ENCODE data around the gene SOX15. TPM values are rescaled to one million over a fixed set of nuclear protein-coding genes. Genes with fewer than 3 reads are reported as not detected.

The SOX15 gene
- total and polyA plus RNA-seq, 2 of the 13 experiments (the other 11 are each of a cell fraction or from before 2014, with no cell fraction given), result 0.07 to 0.18 TPM

DNA sequence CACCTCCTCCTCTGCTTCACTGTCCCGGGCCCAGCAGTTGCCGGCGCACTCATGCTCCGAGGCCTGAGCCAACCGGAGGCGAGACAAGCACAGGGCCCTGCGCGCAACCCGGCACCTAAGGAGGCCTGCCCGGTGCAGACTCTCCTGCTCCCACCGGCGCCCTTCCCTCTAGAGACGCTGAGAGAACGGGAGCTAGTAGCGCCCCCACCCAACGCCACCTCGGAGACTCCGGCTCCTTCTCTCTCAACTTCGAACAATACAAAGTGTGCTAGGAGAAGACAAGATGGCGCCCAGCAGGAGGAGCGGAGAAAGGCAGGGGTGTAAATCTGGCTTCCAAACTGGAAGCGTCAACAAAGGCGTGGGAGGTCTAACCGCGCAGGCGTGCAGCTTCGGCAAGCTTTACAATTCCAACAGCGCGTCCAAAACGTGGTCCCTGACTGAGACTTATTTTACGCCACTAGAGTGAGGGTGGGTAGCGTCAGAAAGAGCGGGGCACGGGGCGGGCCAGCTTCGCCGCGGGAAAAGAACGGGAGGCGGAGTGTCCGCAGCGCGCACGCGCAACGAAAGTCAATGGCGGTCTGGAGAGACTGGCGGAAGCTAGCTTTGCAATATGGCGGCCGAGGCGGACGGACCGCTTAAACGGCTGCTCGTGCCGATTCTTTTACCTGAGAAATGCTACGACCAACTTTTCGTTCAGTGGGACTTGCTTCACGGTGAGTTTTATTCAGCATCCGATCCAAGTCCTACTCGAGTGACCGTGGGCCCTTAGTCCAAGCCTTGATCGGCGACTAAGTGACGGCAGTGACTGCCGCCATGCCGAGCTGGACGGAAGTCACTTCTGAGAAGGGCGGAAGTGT lies 6.4 kb downstream of the SOX15 start, which contains the start of gene MPDU1:
Gene MPDU1 (plus strand): TSS at position 600 of the 857 bp plus-strand sequence. CDS start 11 bp downstream, at position 611.
- intact Hi-C loops (cut with micrococcal nuclease; ENCODE audit: unreplicated experiment) (loop anchor here (1.0 kb wide), 1 partner anchor 31 kb away; the partner anchor contains the start of gene FXR2), in situ Hi-C loops (cut with HindIII; ENCODE audit: extremely low pct_ligation_motif_present, low pct_unique_long_range_greater_than_20kb) (no loop called here)
- H3K36me3 ChIP-seq (replicated peaks in 1 of 2; ENCODE audit: control insufficient read depth in 1 of 2, insufficient read depth in 2 of 2, low read length in 2 of 2), result peaks cover 2 to 21% of the 10 kb centered on the region in 2 experiments; a peak in 4 of 5 replicates
- H4K20me1 ChIP-seq (ENCODE audit: insufficient read depth, low read length), result peaks cover 9% of the 10 kb centered on the region
- TSS peak; percentile 90 for BruUV-seq (replicated peaks)
- FAIRE-seq (peak; percentile 8), DNase-seq (ENCODE audit: low spot score) (peak; percentile 81), ATAC-seq (peak; percentile 22)
- peak within 1 kb of the TSS; percentile 96 for H3K27ac ChIP-seq (ENCODE audit: extremely low read length, insufficient read depth, low read length)
- ChIA-PET POLR2A (interaction anchor here (0.6 to 4.5 kb wide), 24 partner anchors 9 to 259 kb away, joined by 3 to 89 read pairs (median 5); partner anchors contain the start of genes ATP1B2, FXR2, SAT2 and SENP3), CTCF (ENCODE audit: low intra/inter-chr PET ratio, low total read pairs) (no interaction called here)
- H3K9ac ChIP-seq (ENCODE audit: insufficient read depth, low read depth, low read length), result peak within 1 kb of the TSS; percentile 97
- no peaks in the 10 kb centered on the region; a peak in 1 of 5 replicates for H3K27me3 ChIP-seq (ENCODE audit: control insufficient read depth in 1 of 2, insufficient read depth in 2 of 2, low read length in 2 of 2)
- no peaks in the 10 kb centered on the region for H3K9me3 ChIP-seq (ENCODE audit: low read length)
- peak within 1 kb of the TSS; percentile 90 for H2AFZ ChIP-seq (ENCODE audit: low read length)
- peak within 1 kb of the TSS; percentile 92 for H3K4me2 ChIP-seq (ENCODE audit: low read depth, low read length)
- peaks cover 25% of the 10 kb centered on the region for H3K79me2 ChIP-seq (ENCODE audit: insufficient read depth, low read length)
- peak within 1 kb of the TSS; percentile 73 to 83 (median 77) for H3K4me3 ChIP-seq (replicated peaks in 1 of 3; ENCODE audit: insufficient read depth in 1 of 3, low read depth in 2 of 3, low read length in 3 of 3)
- 32% methylated on average over 60 of the region's 69 CpGs for WGBS (ENCODE audit: low lambda C conversion rate)
- peaks cover 55% of the 10 kb centered on the region for H3K4me1 ChIP-seq (ENCODE audit: insufficient read depth, low read length)
- TF ChIP-seq ONECUT2 (CRISPR knock-in tag; IDR thresholded peaks at IDR 0.05) (no peak), ZNF75D (CRISPR knock-in tag; IDR thresholded peaks at IDR 0.05; ENCODE audit: borderline replicate concordance) (no peak), GLI4 (CRISPR knock-in tag; IDR thresholded peaks at IDR 0.05; ENCODE audit: borderline replicate concordance) (no peak), ZNF317 (CRISPR knock-in tag; IDR thresholded peaks at IDR 0.05) (0 out of 2 replicates have a peak, but pooled peaks have one; percentile 23), GATA4 (IDR thresholded peaks at IDR 0.05; ENCODE audit: borderline replicate concordance, low read depth) (no peak), HOXA3 (CRISPR knock-in tag; IDR thresholded peaks at IDR 0.05) (peak; percentile 99), SMARCC2 (IDR thresholded peaks at IDR 0.05) (no peak), ZNF260 (CRISPR knock-in tag; IDR thresholded peaks at IDR 0.05; ENCODE audit: borderline replicate concordance, low read depth) (no peak), CBX1 (IDR thresholded peaks at IDR 0.05; ENCODE audit: low read depth) (no peak), U2AF2 (IDR thresholded peaks at IDR 0.05; ENCODE audit: low read depth, low read length) (no peak), EHMT2 (IDR thresholded peaks at IDR 0.05; ENCODE audit: borderline replicate concordance, low read depth, low read length) (no peak), RBAK (CRISPR knock-in tag; IDR thresholded peaks at IDR 0.05) (no peak), ZNF20 (CRISPR knock-in tag; IDR thresholded peaks at IDR 0.05) (no peak), TAF15 (IDR thresholded peaks at IDR 0.05; ENCODE audit: low read depth, low read length, poor library complexity, severe bottlenecking) (no peak), ZNF382 (CRISPR knock-in tag; IDR thresholded peaks at IDR 0.05; ENCODE audit: borderline replicate concordance) (no peak), RORA (CRISPR knock-in tag; IDR thresholded peaks at IDR 0.05) (no peak)
- TF ChIP-seq, protein P1, sequence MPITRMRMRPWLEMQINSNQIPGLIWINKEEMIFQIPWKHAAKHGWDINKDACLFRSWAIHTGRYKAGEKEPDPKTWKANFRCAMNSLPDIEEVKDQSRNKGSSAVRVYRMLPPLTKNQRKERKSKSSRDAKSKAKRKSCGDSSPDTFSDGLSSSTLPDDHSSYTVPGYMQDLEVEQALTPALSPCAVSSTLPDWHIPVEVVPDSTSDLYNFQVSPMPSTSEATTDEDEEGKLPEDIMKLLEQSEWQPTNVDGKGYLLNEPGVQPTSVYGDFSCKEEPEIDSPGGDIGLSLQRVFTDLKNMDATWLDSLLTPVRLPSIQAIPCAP (CRISPR knock-in tag; IDR thresholded peaks at IDR 0.05; ENCODE audit: low read depth), result no peak
- TF ChIP-seq, protein P2, sequence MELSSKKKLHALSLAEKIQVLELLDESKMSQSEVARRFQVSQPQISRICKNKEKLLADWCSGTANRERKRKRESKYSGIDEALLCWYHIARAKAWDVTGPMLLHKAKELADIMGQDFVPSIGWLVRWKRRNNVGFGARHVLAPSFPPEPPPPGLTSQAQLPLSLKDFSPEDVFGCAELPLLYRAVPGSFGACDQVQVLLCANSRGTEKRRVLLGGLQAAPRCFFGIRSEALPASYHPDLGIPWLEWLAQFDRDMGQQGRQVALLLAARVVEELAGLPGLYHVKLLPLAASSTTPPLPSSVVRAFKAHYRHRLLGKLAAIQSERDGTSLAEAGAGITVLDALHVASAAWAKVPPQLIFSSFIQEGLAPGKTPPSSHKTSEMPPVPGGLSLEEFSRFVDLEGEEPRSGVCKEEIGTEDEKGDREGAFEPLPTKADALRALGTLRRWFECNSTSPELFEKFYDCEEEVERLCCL (CRISPR knock-in tag; IDR thresholded peaks at IDR 0.05; ENCODE audit: borderline replicate concordance), result no peak
- TF ChIP-seq, protein P3, sequence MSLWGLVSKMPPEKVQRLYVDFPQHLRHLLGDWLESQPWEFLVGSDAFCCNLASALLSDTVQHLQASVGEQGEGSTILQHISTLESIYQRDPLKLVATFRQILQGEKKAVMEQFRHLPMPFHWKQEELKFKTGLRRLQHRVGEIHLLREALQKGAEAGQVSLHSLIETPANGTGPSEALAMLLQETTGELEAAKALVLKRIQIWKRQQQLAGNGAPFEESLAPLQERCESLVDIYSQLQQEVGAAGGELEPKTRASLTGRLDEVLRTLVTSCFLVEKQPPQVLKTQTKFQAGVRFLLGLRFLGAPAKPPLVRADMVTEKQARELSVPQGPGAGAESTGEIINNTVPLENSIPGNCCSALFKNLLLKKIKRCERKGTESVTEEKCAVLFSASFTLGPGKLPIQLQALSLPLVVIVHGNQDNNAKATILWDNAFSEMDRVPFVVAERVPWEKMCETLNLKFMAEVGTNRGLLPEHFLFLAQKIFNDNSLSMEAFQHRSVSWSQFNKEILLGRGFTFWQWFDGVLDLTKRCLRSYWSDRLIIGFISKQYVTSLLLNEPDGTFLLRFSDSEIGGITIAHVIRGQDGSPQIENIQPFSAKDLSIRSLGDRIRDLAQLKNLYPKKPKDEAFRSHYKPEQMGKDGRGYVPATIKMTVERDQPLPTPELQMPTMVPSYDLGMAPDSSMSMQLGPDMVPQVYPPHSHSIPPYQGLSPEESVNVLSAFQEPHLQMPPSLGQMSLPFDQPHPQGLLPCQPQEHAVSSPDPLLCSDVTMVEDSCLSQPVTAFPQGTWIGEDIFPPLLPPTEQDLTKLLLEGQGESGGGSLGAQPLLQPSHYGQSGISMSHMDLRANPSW (CRISPR knock-in tag; IDR thresholded peaks at IDR 0.05; ENCODE audit: borderline replicate concordance), result peak; percentile 64; the same call in 1 of the 2 replicates

Data from HepG2 (cell line).